H1 (cell line): ENCODE measurements around the gene YWHAE. TPM values are rescaled to one million over a fixed set of nuclear protein-coding genes. Genes with fewer than 3 reads are reported as not detected.

ENCODE experiments used
- CTCF ChIA-PET: fragments of 300-600 bp; sonication (Branson Sonifier 250); formaldehyde crosslinking; loops from one replicate; lab custom pipeline; 2021; ENCODE audit not compliant: partially characterized antibody; lab: Charles Lee
- POLR2A ChIA-PET: fragments of 300-600 bp; sonication (Branson Sonifier 250); formaldehyde crosslinking; loops from one replicate; lab custom pipeline; 2021; ENCODE audit warnings: inconsistent platforms; ENCODE audit not compliant: partially characterized antibody; lab: Charles Lee
- DNase-seq, 2 experiments: peaks; one replicate each; pipeline versions ENCODE4 v3.0.0 to v3.0.0-alpha.2; 2010 to 2022; ENCODE audit warnings: low spot score in 2 of 2, low read depth in 1 of 2, mixed read lengths in 1 of 2
- FAIRE-seq: peaks from 2 replicates; lab custom pipeline; 2011; peaks lifted over from hg19 to GRCh38; lab: Jason Lieb, UNC
- H2AFZ ChIP-seq: 2 replicates; pipeline ENCODE4 v1.8.1; 2012; ENCODE audit warnings: low read length, inconsistent platforms
- H2AK5ac ChIP-seq: 2 replicates; pipeline ENCODE4 v1.6.1; 2013; ENCODE audit warnings: low read depth, low read length
- H2BK120ac ChIP-seq: replicated peaks from 2 replicates; pipeline ENCODE3; 2013; ENCODE audit warnings: low read depth, low read length, inconsistent platforms
- H2BK12ac ChIP-seq: 2 replicates; pipeline ENCODE4 v1.6.1; 2013; ENCODE audit warnings: low read depth, low read length
- H2BK15ac ChIP-seq: 2 replicates; pipeline ENCODE4 v1.6.1; 2013; ENCODE audit warnings: low read length
- H2BK20ac ChIP-seq: 2 replicates; pipeline ENCODE4 v1.6.1; 2013; ENCODE audit warnings: low read length
- H2BK5ac ChIP-seq: 2 replicates; pipeline ENCODE4 v1.6.1; 2013; ENCODE audit warnings: low read depth, low read length
- H3K14ac ChIP-seq: 2 replicates; pipeline ENCODE4 v1.6.1; 2013; ENCODE audit warnings: inconsistent platforms; ENCODE audit not compliant: insufficient read length
- H3K18ac ChIP-seq: 2 replicates; pipeline ENCODE4 v1.6.1; 2013; ENCODE audit warnings: low read length; ENCODE audit errors: extremely low read depth
- H3K23ac ChIP-seq: 2 replicates; pipeline ENCODE4 v1.6.1; 2013; ENCODE audit warnings: inconsistent platforms; ENCODE audit not compliant: insufficient read length
- H3K23me2 ChIP-seq: 2 replicates; pipeline ENCODE4 v1.6.1; 2013; ENCODE audit warnings: low read depth, low read length
- H3K27ac ChIP-seq: 2 replicates; pipeline ENCODE4 v1.6.1; 2011; ENCODE audit warnings: low read depth, low read length, inconsistent platforms
- H3K27me3 ChIP-seq, 4 experiments: replicated peaks in 1 of 4; 1 replicate in 1 of 4; 2 replicates in 3 of 4; pipeline versions ENCODE4 v1.6.1 to v1.8.1; 2011 to 2013; ENCODE audit warnings: low read length in 3 of 4, mild to moderate bottlenecking in 3 of 4, inconsistent platforms in 2 of 4, mixed read lengths in 2 of 4, moderate library complexity in 1 of 4; ENCODE audit not compliant: control insufficient read depth in 3 of 4, insufficient read depth in 3 of 4; ENCODE audit errors: extremely low read depth in 1 of 4
- H3K36me3 ChIP-seq, 4 experiments: 2 replicates each; pipeline versions ENCODE4 v1.6.1 to v1.8.1; 2011 to 2013; ENCODE audit warnings: mild to moderate bottlenecking in 4 of 4, low read length in 3 of 4, moderate library complexity in 2 of 4, control low read depth in 1 of 4, inconsistent platforms in 1 of 4; ENCODE audit not compliant: insufficient read depth in 4 of 4, control insufficient read depth in 2 of 4
- H3K4ac ChIP-seq: replicated peaks from 2 replicates; pipeline ENCODE3; 2013; ENCODE audit warnings: low read length, low read depth, mixed read lengths, inconsistent platforms; ENCODE audit not compliant: insufficient read length
- H3K4me1 ChIP-seq, 4 experiments: replicated peaks in 1 of 4; 1 replicate in 1 of 4; 2 replicates in 3 of 4; pipeline versions ENCODE4 v1.6.1 to v1.8.1; 2011 to 2013; ENCODE audit warnings: low read length in 3 of 4, inconsistent platforms in 2 of 4, mixed read lengths in 1 of 4; ENCODE audit not compliant: insufficient read depth in 4 of 4, control insufficient read depth in 3 of 4
- H3K4me2 ChIP-seq, 2 experiments: 2 replicates each; pipeline versions ENCODE4 v1.6.1 to v1.8.1; 2011 to 2013; ENCODE audit warnings: low read depth in 2 of 2, low read length in 2 of 2, control low read depth in 1 of 2, inconsistent platforms in 1 of 2, mild to moderate bottlenecking in 1 of 2; ENCODE audit not compliant: insufficient read depth in 1 of 2
- H3K4me3 ChIP-seq, 4 experiments: fragments of 200-600, 300-600 bp in 1 of 4; sonication (generic), shearing (Covaris generic), sonication (Bioruptor Twin) in 1 of 4; 2 replicates each; pipeline versions ENCODE4 v1.5.1 to v1.8.1; 2011 to 2016; ENCODE audit warnings: low read length in 4 of 4, low read depth in 3 of 4, control low read depth in 2 of 4, inconsistent platforms in 2 of 4, mild to moderate bottlenecking in 2 of 4, mixed read lengths in 1 of 4, moderate library complexity in 1 of 4; ENCODE audit not compliant: insufficient read depth in 2 of 4; ENCODE audit errors: extremely low read depth in 1 of 4
- H3K56ac ChIP-seq: replicated peaks from 2 replicates; pipeline ENCODE3; 2013; ENCODE audit warnings: low read depth, mild to moderate bottlenecking, mixed read lengths, low read length, inconsistent platforms; ENCODE audit not compliant: insufficient read length
- H3K79me1 ChIP-seq: 2 replicates; pipeline ENCODE4 v1.6.1; 2013; ENCODE audit warnings: low read depth, low read length, control low read depth
- H3K79me2 ChIP-seq, 2 experiments: 2 replicates each; pipeline versions ENCODE4 v1.6.1 to v1.8.1; 2012 to 2013; ENCODE audit warnings: low read length in 2 of 2, mild to moderate bottlenecking in 2 of 2, inconsistent platforms in 1 of 2; ENCODE audit not compliant: insufficient read depth in 2 of 2, control insufficient read depth in 1 of 2
- H3K9ac ChIP-seq, 4 experiments: replicated peaks in 1 of 4; 1 replicate in 1 of 4; 2 replicates in 3 of 4; pipeline versions ENCODE4 v1.6.1 to v1.8.1; 2011 to 2013; ENCODE audit warnings: low read depth in 3 of 4, low read length in 3 of 4, control low read depth in 2 of 4, mild to moderate bottlenecking in 2 of 4, moderate library complexity in 2 of 4, inconsistent platforms in 1 of 4; ENCODE audit errors: extremely low read depth in 1 of 4
- H3K9me3 ChIP-seq, 2 experiments: 2 replicates each; pipeline versions ENCODE4 v1.6.1 to v1.8.1; 2012 to 2013; ENCODE audit warnings: mild to moderate bottlenecking in 2 of 2, moderate library complexity in 2 of 2, control low read depth in 1 of 2, inconsistent platforms in 1 of 2, low read depth in 1 of 2, low read length in 1 of 2, mixed read lengths in 1 of 2; ENCODE audit not compliant: insufficient read depth in 2 of 2
- H4K20me1 ChIP-seq, 2 experiments: replicated peaks in 1 of 2; 2 replicates each; pipeline versions ENCODE3 to v1.8.1; 2011 to 2013; ENCODE audit warnings: inconsistent platforms in 2 of 2, low read length in 2 of 2, mild to moderate bottlenecking in 1 of 2; ENCODE audit not compliant: insufficient read depth in 2 of 2, control insufficient read depth in 1 of 2
- H4K5ac ChIP-seq: 2 replicates; pipeline ENCODE4 v1.6.1; 2013; ENCODE audit warnings: low read length, low read depth, mixed read lengths, inconsistent platforms; ENCODE audit not compliant: insufficient read length
- H4K8ac ChIP-seq: 2 replicates; pipeline ENCODE4 v1.8.0; 2013; ENCODE audit warnings: mild to moderate bottlenecking, moderate library complexity, low read length, inconsistent platforms; ENCODE audit not compliant: insufficient read depth; ENCODE audit errors: extremely low read depth
- H4K91ac ChIP-seq: replicated peaks from 2 replicates; pipeline ENCODE3; 2013; ENCODE audit warnings: low read length, mixed read lengths, inconsistent platforms; ENCODE audit not compliant: insufficient read length
- BACH1 ChIP-seq: IDR thresholded peaks from 2 replicates; pipeline ENCODE4 v1.6.1; 2012; ENCODE audit warnings: low read length, improper control_type of control experiment
- BCL11A ChIP-seq, 2 experiments: IDR thresholded peaks; one replicate each; pipeline ENCODE4 v1.6.1; 2011; ENCODE audit warnings: low read depth in 2 of 2, low read length in 2 of 2, mild to moderate bottlenecking in 2 of 2
- CBX5 ChIP-seq: fragments of 300-800, 300-1000 bp; sonication (generic); IDR thresholded peaks from 2 replicates; pipeline ENCODE4 v1.7.1; 2016; ENCODE audit warnings: antibody characterized with exemption, low read length, low read depth
- EGR1 ChIP-seq: IDR thresholded peaks from 2 replicates; pipeline ENCODE4 v1.6.1; 2011; ENCODE audit warnings: low read depth, low read length, borderline replicate concordance
- KDM5A ChIP-seq: fragments of 200-600 bp; IDR thresholded peaks from 2 replicates; pipeline ENCODE4 v1.7.1; 2012; ENCODE audit warnings: mild to moderate bottlenecking, low read length, inconsistent platforms, mixed read lengths
- PHF8 ChIP-seq: fragments of 200-600 bp; sonication (generic); conservative IDR thresholded peaks from 2 replicates; pipeline ENCODE4 v1.7.1; 2012; ENCODE audit warnings: low read depth, mild to moderate bottlenecking, inconsistent platforms, low read length, moderate library complexity
- SP1 ChIP-seq: IDR thresholded peaks from 2 replicates; pipeline ENCODE4 v1.6.1; 2011; ENCODE audit warnings: low read depth, low read length
- SP2 ChIP-seq: IDR thresholded peaks from 2 replicates; pipeline ENCODE4 v1.6.1; 2012; ENCODE audit warnings: mild to moderate bottlenecking, low read length, inconsistent platforms
- YY1 ChIP-seq: IDR thresholded peaks from 2 replicates; pipeline ENCODE4 v1.6.1; 2011; ENCODE audit warnings: low read depth, mild to moderate bottlenecking, low read length
- WGBS, 2 experiments: shearing (Covaris generic) in 1 of 2; methylation state at CpG; one replicate each; pipeline versions ENCODE4 v1.1.6 to v1.1.7; 2013 to 2015; ENCODE audit warnings: low lambda C conversion rate in 2 of 2, mixed read lengths in 2 of 2, inconsistent platforms in 1 of 2, low coverage in 1 of 2, missing lambda C conversion rate in 1 of 2; ENCODE audit not compliant: insufficient replicate concordance in 2 of 2, insufficient coverage in 1 of 2, insufficient read length in 1 of 2; ENCODE audit errors: extremely low coverage in 1 of 2, missing lambda C conversion rate in 1 of 2; 5-methylcytosine and 5-hydroxymethylcytosine counted together
- polyA plus RNA-seq, 7 experiments: library from polyadenylated mRNA; depleted of rRNA in 3 of 7; stranded (reverse) in 5 of 7; unstranded in 2 of 7; fragments of >200 nt in 5 of 7; fragments of 200-250 nt in 2 of 7; gene quantifications; 1 replicate in 5 of 7; 2 replicates in 1 of 7; 4 replicates in 1 of 7; pipeline versions ENCODE4 v1.2.1 to v1.2.3, GENCODE V29; 2011 to 2013; ENCODE audit warnings: missing spikeins in 2 of 7, mixed read lengths in 2 of 7
- total RNA-seq: library from RNA; stranded (reverse); fragmentation: NEBNext Ultra II Directional; extraction: Animal tissue kit (Norgen Biotek cat#: 25700); gene quantifications from 2 replicates; pipeline ENCODE4 v1.2.1, GENCODE V29; 2021
- TF ChIP-seq, protein P1 (sequence below): IDR thresholded peaks from 2 replicates; pipeline ENCODE4 v1.6.1; 2012; ENCODE audit warnings: low read length, inconsistent platforms

Gene YWHAE
- total and polyA plus RNA-seq, 2 of the 8 experiments (the other 6 are each of a cell fraction or from before 2014, with no cell fraction given) = 559 to 1,186 TPM

DNA sequence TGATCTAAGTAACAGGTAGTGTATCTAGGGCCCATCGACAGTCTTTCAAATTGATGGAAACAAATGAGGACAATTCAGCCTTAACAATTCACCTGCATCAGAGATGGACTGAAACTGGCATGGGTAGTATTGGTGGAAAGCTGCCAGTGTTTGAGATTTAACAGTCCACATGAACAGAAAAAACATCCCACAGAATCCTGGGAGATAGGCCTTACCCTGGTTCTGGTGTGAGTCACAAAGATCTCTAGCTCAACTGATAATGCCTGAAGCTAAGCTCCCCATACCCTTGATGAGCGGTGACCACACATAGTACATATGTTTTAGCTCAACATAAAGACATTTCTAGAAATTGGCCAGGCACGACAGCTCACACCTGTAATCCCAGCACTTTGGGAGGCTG is 34.1 kb upstream of the YWHAE start:
- Histone ChIP-seq H3K14ac (no peak overlapping the region), H3K23ac (no peak overlapping the region), H3K27me3 (no peaks in the 10 kb centered on the region), H3K23me2 (no peaks in the 10 kb centered on the region), H3K79me2 (peaks cover 6 to 69% of the 10 kb centered on the region in 2 experiments; a peak in 3 of 4 replicates), H3K56ac (no peak overlapping the region), H2AFZ (no peak overlapping the region), H2BK20ac (no peak overlapping the region), H3K4me3 (no peak overlapping the region), H2BK5ac (no peak overlapping the region), H2AK5ac (no peak overlapping the region), H4K8ac (no peak overlapping the region), H2BK15ac (no peak overlapping the region), H2BK120ac (no peak overlapping the region), H3K4me2 (no peak overlapping the region), H2BK12ac (no peak overlapping the region), H3K36me3 (peaks cover 4 to 48% (median 21%) of the 10 kb centered on the region in 4 experiments; a peak in 6 of 8 replicates), H3K9me3 (no peaks in the 10 kb centered on the region), H4K20me1 (peaks cover 7 to 11% of the 10 kb centered on the region in 2 experiments), H3K18ac (no peak overlapping the region), H3K4ac (no peak overlapping the region), H4K5ac (no peak overlapping the region), H3K9ac (no peak overlapping the region), H3K79me1 (peaks cover 11% of the 10 kb centered on the region), H3K27ac (no peak overlapping the region), H4K91ac (no peak overlapping the region), H3K4me1 (no peaks in the 10 kb centered on the region)
- CTCF ChIA-PET = interaction anchor here (0.7 to 2.9 kb wide), 5 partner anchors 16 to 99 kb away, joined by 3 to 8 read pairs (median 3); no protein-coding TSS in a partner anchor
- no peak for DNase-seq
- no peak for FAIRE-seq
- TF ChIP-seq YY1 (no peak), SP1 (no peak), EGR1 (no peak), SP2 (no peak), BCL11A (IDR thresholded peaks at IDR 0.05; ENCODE audit: low read depth in 2 of 2, low read length in 2 of 2) (no peak), BACH1 (no peak), CBX5 (no peak), KDM5A (no peak), PHF8 (no peak)
- TF ChIP-seq, protein P1, sequence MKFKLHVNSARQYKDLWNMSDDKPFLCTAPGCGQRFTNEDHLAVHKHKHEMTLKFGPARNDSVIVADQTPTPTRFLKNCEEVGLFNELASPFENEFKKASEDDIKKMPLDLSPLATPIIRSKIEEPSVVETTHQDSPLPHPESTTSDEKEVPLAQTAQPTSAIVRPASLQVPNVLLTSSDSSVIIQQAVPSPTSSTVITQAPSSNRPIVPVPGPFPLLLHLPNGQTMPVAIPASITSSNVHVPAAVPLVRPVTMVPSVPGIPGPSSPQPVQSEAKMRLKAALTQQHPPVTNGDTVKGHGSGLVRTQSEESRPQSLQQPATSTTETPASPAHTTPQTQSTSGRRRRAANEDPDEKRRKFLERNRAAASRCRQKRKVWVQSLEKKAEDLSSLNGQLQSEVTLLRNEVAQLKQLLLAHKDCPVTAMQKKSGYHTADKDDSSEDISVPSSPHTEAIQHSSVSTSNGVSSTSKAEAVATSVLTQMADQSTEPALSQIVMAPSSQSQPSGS = no peak
- POLR2A ChIA-PET = interaction anchor here (0.6 to 1.5 kb wide), 7 partner anchors 16 to 206 kb away, joined by 3 to 5 read pairs (median 4); no protein-coding TSS in a partner anchor
- 92% methylated on average over 3 of the region's 3 CpGs; no CpG with 5 or more reads in 1 of the 2 experiments for WGBS, 2 experiments
